Stomach (tissue), 4 donors: Measurements from ENCODE around the gene KIF11.

Experiments used
- CTCF ChIP-seq, 7 experiments: fragments of 450-650 bp in 4 of 7; fragments of 200-600 bp in 3 of 7; sonication (generic) in 3 of 7; IDR thresholded peaks; one replicate each; pipeline ENCODE4 v1.5.1; 2016 to 2019; ENCODE audit warnings: antibody characterized with exemption in 7 of 7, control low read depth in 2 of 7, mild to moderate bottlenecking in 1 of 7
- EP300 ChIP-seq: sonication (generic); formaldehyde crosslinking; IDR thresholded peaks from one replicate; pipeline ENCODE4 v1.6.1; 2017; ENCODE audit warnings: antibody characterized with exemption
- POLR2A ChIP-seq, 4 donors: fragments of 450-650 bp; IDR thresholded peaks; one replicate each; pipeline ENCODE4 v1.6.1; 2016; ENCODE audit warnings: antibody characterized with exemption in 4 of 4, control low read depth in 2 of 4, mild to moderate bottlenecking in 1 of 4, moderate library complexity in 1 of 4
- POLR2AphosphoS5 ChIP-seq, 3 donors: sonication (generic); formaldehyde crosslinking; IDR thresholded peaks; one replicate each; pipeline ENCODE4 v1.6.1; 2016; ENCODE audit warnings: antibody characterized with exemption in 3 of 3

- no peak for TF ChIP-seq CTCF (IDR thresholded peaks at IDR 0.05)
- no peak for TF ChIP-seq POLR2A (IDR thresholded peaks at IDR 0.05)
- TF ChIP-seq POLR2AphosphoS5 (IDR thresholded peaks at IDR 0.05) = no peak
- TF ChIP-seq EP300 = no peak
Measured at GRCh38 chr10:92688927-92689662, 96.2 kb downstream of the KIF11 start.
